Superior temporal gyrus (tissue), 1 donor: ENCODE data around the gene EEF1AKMT1.

Experiments
- DNase-seq: peaks from one replicate; pipeline ENCODE4 v3.0.0-alpha.2; 2016; ENCODE audit errors: extremely low spot score

Gene EEF1AKMT1, protein sequence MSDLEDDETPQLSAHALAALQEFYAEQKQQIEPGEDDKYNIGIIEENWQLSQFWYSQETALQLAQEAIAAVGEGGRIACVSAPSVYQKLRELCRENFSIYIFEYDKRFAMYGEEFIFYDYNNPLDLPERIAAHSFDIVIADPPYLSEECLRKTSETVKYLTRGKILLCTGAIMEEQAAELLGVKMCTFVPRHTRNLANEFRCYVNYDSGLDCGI

DNA sequence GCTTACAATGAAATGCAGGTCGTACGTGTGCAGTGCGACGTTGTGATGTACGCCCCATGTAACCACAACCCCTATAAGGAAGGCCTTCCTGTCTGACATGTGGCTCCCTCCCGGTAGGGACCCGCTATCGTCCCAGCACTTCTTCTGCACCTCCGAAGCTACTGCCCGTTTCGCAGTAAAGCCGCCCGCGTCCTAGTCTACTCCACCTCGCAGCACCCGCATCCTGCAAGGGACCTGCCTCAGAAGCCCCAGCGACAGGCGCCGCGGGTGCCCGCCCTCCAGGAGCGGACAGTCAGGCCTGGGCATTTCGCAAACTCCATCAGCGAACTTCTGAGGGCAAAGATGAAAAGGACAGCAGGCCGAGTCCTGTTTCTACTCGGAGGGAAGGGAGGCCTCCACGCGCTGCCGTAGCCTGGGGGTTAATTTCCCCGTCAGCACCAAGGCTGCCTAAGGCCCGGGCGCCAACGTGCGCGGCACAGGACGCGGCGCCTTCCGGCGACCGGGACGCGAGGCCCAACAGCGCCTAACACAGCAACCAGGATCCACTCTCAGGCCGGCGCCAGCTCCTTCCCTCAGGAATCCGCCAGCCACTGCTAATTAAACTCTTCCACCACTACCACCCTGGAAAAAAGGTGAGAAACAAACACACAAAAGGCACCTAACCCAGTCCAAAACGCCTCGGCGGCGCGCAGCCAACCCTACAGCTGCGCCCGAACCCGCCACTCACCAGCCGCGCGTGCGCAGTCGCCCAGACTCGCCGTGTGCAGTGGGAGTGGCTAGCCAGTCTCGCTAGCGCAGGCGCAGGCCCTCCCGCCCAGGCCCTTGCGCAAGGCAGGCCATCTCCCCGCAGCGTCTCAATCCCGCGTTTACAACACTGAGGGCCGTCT lies at the start of gene EEF1AKMT1:
Gene EEF1AKMT1, minus strand, starts transcription at position 768 of the 887 bp plus-strand sequence. CDS start 16,363 bp downstream, outside the sequence.
- DNase-seq: peak; percentile 92

- no peak for DNase-seq
These were observed 49.3 kb upstream of the EEF1AKMT1 start for GRCh38 chr13:20823071-20823470.

GRCh38 chr13:20822406-20822805 lies 48.6 kb upstream of the EEF1AKMT1 start:
- no peak for DNase-seq

GRCh38 chr13:20819715-20820114 lies 46.0 kb upstream of the EEF1AKMT1 start:
- no peak for DNase-seq

DNA sequence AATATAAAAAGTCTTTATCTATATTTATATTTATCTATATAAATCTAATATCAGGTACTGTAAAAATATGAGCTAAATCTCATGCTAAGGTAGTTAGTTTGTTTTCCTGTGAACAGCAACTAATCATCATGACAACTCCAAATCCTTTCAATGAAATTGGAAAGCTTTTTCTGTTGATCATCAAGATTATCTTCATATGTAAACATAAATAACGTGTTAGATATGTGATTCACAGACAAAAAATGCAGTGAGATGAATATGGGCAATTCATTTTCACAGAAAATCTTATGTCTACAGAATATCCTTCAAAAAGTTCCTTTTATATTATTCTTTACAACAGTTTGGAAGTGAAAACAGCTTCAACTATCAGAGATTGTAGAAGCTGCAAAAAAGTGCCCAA lies 41.7 kb upstream of the EEF1AKMT1 start:
- DNase-seq: no peak

GRCh38 chr13:20814224-20814910 lies 40.6 kb upstream of the EEF1AKMT1 start:
- DNase-seq: no peak

DNA sequence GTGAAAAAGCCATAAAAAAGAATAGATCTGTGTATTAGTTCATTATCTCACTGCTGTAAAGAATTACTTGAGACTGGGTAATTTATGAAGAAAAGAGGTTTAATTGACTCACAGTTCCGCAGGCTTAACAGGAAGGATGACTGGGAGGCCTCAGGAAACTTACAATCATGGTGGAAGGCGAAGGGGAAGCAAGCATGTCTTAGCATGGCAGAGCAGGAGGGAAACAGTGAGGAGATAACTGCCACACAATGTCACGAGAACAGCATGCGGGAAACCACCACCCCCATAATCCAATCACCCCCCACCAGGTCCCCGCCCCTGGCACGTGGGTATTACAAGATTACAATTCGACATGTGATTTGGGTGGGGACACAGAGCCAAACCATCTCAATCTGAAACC lies 39.1 kb upstream of the EEF1AKMT1 start:
- DNase-seq: no peak

DNA sequence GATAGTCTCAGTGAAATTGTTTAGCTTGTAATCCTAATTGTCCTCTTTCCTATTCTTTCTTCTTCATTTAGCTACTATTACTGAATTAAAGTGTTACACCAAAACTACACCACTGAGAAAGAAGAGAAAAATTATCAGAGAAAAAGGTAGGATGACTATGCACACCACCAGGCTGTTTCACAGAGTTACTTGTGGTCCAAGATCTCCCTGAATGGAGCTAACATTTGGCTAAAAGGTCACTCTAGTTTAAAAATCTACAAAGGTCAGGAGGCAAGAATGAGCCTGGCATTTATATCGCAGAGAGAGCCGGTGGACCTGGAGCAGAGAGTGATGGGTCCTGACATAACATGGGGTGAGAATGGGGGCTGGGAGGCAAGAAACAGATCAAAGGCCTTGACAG lies 37.0 kb upstream of the EEF1AKMT1 start:
- DNase-seq: no peak

GRCh38 chr13:20808874-20809273 lies 35.1 kb upstream of the EEF1AKMT1 start:
- DNase-seq: no peak

GRCh38 chr13:20803180-20803965 lies 29.6 kb upstream of the EEF1AKMT1 start:
- DNase-seq: no peak

DNA sequence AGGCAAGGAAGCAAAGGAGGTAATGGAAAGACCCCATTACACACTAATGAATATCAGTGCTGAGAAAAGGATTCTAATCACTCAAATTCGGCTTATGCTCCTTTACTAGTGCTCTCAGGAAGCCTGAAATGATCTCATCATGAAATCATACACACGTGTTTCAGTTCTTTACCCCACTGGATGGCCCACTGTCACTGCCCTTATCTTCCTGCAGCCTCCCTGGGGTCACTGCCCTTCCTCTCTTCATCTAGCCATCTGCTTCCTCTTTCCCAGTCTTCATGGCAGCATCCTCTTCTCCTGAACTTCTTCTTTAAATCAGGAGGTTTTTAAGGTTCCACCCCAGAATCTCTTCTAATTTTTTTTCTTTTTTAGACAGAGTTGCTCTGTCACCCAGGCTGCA lies 27.9 kb upstream of the EEF1AKMT1 start:
- no peak for DNase-seq

GRCh38 chr13:20799726-20800416 lies 26.1 kb upstream of the EEF1AKMT1 start:
- no peak for DNase-seq

DNA sequence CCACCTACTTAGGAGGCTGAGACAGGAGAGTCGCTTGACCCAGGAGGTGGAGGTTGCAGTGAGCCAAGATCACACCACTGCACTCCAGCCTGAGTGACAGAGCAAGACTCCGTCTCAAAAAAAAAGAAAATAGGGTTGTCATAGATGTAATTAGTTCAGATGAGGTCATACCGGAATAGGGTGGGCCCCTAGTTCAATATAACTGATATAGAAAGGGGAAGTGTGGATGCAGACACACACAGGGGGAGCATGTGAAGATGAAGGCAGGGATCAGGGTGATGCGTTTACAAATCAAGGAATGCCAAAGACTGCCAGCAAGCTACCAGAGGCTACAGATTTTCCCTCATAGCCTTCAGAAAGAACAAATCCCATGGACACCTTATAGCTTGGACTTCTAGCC lies 24.3 kb upstream of the EEF1AKMT1 start:
- no peak for DNase-seq

GRCh38 chr13:20796791-20797508 lies 23.2 kb upstream of the EEF1AKMT1 start:
- DNase-seq: no peak

- DNase-seq: no peak
These were observed 15.9 kb upstream of the EEF1AKMT1 start for GRCh38 chr13:20789665-20790064.

- no peak for DNase-seq
These were observed 14.6 kb upstream of the EEF1AKMT1 start for GRCh38 chr13:20788312-20788711.

GRCh38 chr13:20787180-20787579 lies 13.4 kb upstream of the EEF1AKMT1 start:
- no peak for DNase-seq

- DNase-seq: no peak
These were observed 8.5 kb upstream of the EEF1AKMT1 start for GRCh38 chr13:20782116-20782708.

GRCh38 chr13:20780317-20780716 lies 6.6 kb upstream of the EEF1AKMT1 start:
- no peak for DNase-seq

GRCh38 chr13:20779405-20779804 lies 5.6 kb upstream of the EEF1AKMT1 start:
- no peak for DNase-seq
